Jurkat, Clone E6-1 (cell line): ENCODE data around the gene CLEC10A. TPM values are rescaled to one million over a fixed set of nuclear protein-coding genes. Genes with fewer than 3 reads are reported as not detected.
"Not testable (repeated sequence)": the region's sequence is repeated elsewhere in the genome, so short reads cannot be mapped to it uniquely, and the experiment has no call there.

Experiments used
- DNase-seq: peaks from one replicate; pipeline ENCODE4 v3.0.0-alpha.2; 2011; ENCODE audit warnings: low read depth, low spot score
- H3K4me3 ChIP-seq: 2 replicates; pipeline ENCODE4 v1.5.1; 2011; ENCODE audit warnings: mild to moderate bottlenecking, low read length, control low read depth, moderate library complexity
- polyA plus RNA-seq: library from polyadenylated mRNA; unstranded; fragments of >200 nt; gene quantifications from one replicate; pipeline ENCODE4 v1.2.1, GENCODE V29; 2012; ENCODE audit warnings: missing spikeins; ENCODE audit not compliant: insufficient read length, insufficient read depth

Gene CLEC10A
- not detected for polyA plus RNA-seq

GRCh38 chr17:7079581-7080455 is at the start of gene CLEC10A:
Gene CLEC10A, minus strand, starts transcription at chr17:7080251. Its CDS starts 1,439 bp downstream, at chr17:7078812.
- DNase-seq = no peak
- no peak within 1 kb of the TSS for H3K4me3 ChIP-seq

- H3K4me3 ChIP-seq = no peak overlapping the region
- DNase-seq = no peak
Measured at GRCh38 chr17:7129311-7129710, 49.3 kb upstream of the CLEC10A start.

GRCh38 chr17:7128160-7128559 is 48.1 kb upstream of the CLEC10A start:
- DNase-seq = no peak
- H3K4me3 ChIP-seq = no peak overlapping the region

GRCh38 chr17:7127501-7127900 is 47.5 kb upstream of the CLEC10A start:
- not testable (repeated sequence) for H3K4me3 ChIP-seq, DNase-seq

- DNase-seq = not testable (repeated sequence)
Measured at GRCh38 chr17:7126386-7126785, 46.3 kb upstream of the CLEC10A start.

GRCh38 chr17:7124923-7125322 is 44.9 kb upstream of the CLEC10A start:
- DNase-seq = no peak
- no peak overlapping the region for H3K4me3 ChIP-seq

More at GRCh38 chr17:7126386-7126785, 46.3 kb upstream of the CLEC10A start:
- H3K4me3 ChIP-seq = not testable (repeated sequence)

- DNase-seq = no peak
- H3K4me3 ChIP-seq = no peak overlapping the region
Measured at GRCh38 chr17:7123844-7124243, 43.8 kb upstream of the CLEC10A start.

- DNase-seq = no peak
- no peak overlapping the region for H3K4me3 ChIP-seq
Measured at GRCh38 chr17:7122381-7122780, 42.3 kb upstream of the CLEC10A start.

- not testable (repeated sequence) for H3K4me3 ChIP-seq, DNase-seq
Measured at GRCh38 chr17:7120635-7121034, 40.6 kb upstream of the CLEC10A start.

- no peak for DNase-seq
- no peak overlapping the region for H3K4me3 ChIP-seq
Measured at GRCh38 chr17:7120123-7120522, 40.1 kb upstream of the CLEC10A start.

- H3K4me3 ChIP-seq = no peak overlapping the region
- no peak for DNase-seq
Measured at GRCh38 chr17:7119314-7119713, 39.3 kb upstream of the CLEC10A start.

GRCh38 chr17:7114875-7115614 is 35.0 kb upstream of the CLEC10A start:
- no peak overlapping the region for H3K4me3 ChIP-seq
- no peak for DNase-seq

GRCh38 chr17:7114241-7114874 is 34.3 kb upstream of the CLEC10A start, which contains the start of gene ASGR2:
Gene ASGR2, minus strand, starts transcription at chr17:7114822. Its CDS starts 582 bp downstream, at chr17:7114240.
- H3K4me3 ChIP-seq = no peak within 1 kb of the TSS
- DNase-seq = no peak

- no peak overlapping the region for H3K4me3 ChIP-seq
- DNase-seq = no peak
Measured at GRCh38 chr17:7113273-7114071, 33.4 kb upstream of the CLEC10A start.

GRCh38 chr17:7112510-7113108 is 32.6 kb upstream of the CLEC10A start:
- H3K4me3 ChIP-seq = no peak overlapping the region
- DNase-seq = no peak

GRCh38 chr17:7111784-7112509 is 31.9 kb upstream of the CLEC10A start:
- no peak for DNase-seq
- H3K4me3 ChIP-seq = no peak overlapping the region

GRCh38 chr17:7110617-7111306 is 30.7 kb upstream of the CLEC10A start:
- DNase-seq = no peak

More at GRCh38 chr17:7110617-7111306, 30.7 kb upstream of the CLEC10A start:
- H3K4me3 ChIP-seq = no peak overlapping the region
